ENCODE data around the gene CHD8.

The CHD8 gene

GRCh38 chr14:21476925-21477681 lies 21.2 kb upstream of the CHD8 start, which contains the start of the genes RAB2B and TOX4:
TSS of gene RAB2B (minus strand) at chr14:21476959. CDS start at chr14:21476872, 87 bp downstream.
TSS of gene TOX4 (plus strand) at chr14:21477195. CDS start at chr14:21477279, 84 bp downstream.
- H3K27me3 ChIP-seq (ENCODE audit: control insufficient read depth, insufficient read depth, low read length), result no peaks in the 10 kb centered on the region
- peak within 1 kb of the TSS; percentile 54 for H2AFZ ChIP-seq
- peaks cover 21% of the 10 kb centered on the region for H3K79me2 ChIP-seq
- peak; percentile 99 for TF ChIP-seq CTCF (IDR thresholded peaks at IDR 0.05)
- H3K9ac ChIP-seq, result peak within 1 kb of the TSS; percentile 10
- H3K4me2 ChIP-seq (ENCODE audit: low read length), result peak within 1 kb of the TSS; percentile 97
- H3K9me3 ChIP-seq (ENCODE audit: control insufficient read depth, low read length), result no peaks in the 10 kb centered on the region
- no peaks in the 10 kb centered on the region for H3K36me3 ChIP-seq (ENCODE audit: control insufficient read depth, insufficient read depth, low read length)
- peaks cover 8% of the 10 kb centered on the region for H3K4me1 ChIP-seq
- H3K27ac ChIP-seq, result peak within 1 kb of the TSS; percentile 73
- H3K4me3 ChIP-seq (ENCODE audit: low read depth, low read length), result peak within 1 kb of the TSS; percentile 99

- H2AFZ ChIP-seq, result peak overlapping the region; percentile 54
- no peak overlapping the region for H3K9ac ChIP-seq
- peaks cover 21% of the 10 kb centered on the region for H3K79me2 ChIP-seq
- peaks cover 8% of the 10 kb centered on the region for H3K4me1 ChIP-seq
- peak overlapping the region; percentile 73 for H3K27ac ChIP-seq
- no peaks in the 10 kb centered on the region for H3K36me3 ChIP-seq (ENCODE audit: control insufficient read depth, insufficient read depth, low read length)
- H3K4me2 ChIP-seq (ENCODE audit: low read length), result peak overlapping the region; percentile 75
- no peak for TF ChIP-seq CTCF (IDR thresholded peaks at IDR 0.05)
- H3K27me3 ChIP-seq (ENCODE audit: control insufficient read depth, insufficient read depth, low read length), result no peaks in the 10 kb centered on the region
- peak overlapping the region; percentile 99 for H3K4me3 ChIP-seq (ENCODE audit: low read depth, low read length)
- H3K9me3 ChIP-seq (ENCODE audit: control insufficient read depth, low read length), result no peaks in the 10 kb centered on the region
Observed at GRCh38 chr14:21476523-21476924, 20.6 kb upstream of the CHD8 start.

GRCh38 chr14:21475767-21476522 lies 20.0 kb upstream of the CHD8 start:
- no peak for TF ChIP-seq CTCF (IDR thresholded peaks at IDR 0.05)
- Histone ChIP-seq H3K9me3 (ENCODE audit: control insufficient read depth, low read length) (no peaks in the 10 kb centered on the region), H2AFZ (peak overlapping the region; percentile 54), H3K36me3 (ENCODE audit: control insufficient read depth, insufficient read depth, low read length) (no peaks in the 10 kb centered on the region), H3K4me2 (ENCODE audit: low read length) (peak overlapping the region; percentile 75), H3K79me2 (peaks cover 16% of the 10 kb centered on the region), H3K27ac (peak overlapping the region; percentile 73), H3K27me3 (ENCODE audit: control insufficient read depth, insufficient read depth, low read length) (no peaks in the 10 kb centered on the region), H3K4me1 (peaks cover 8% of the 10 kb centered on the region), H3K9ac (no peak overlapping the region), H3K4me3 (ENCODE audit: low read depth, low read length) (peak overlapping the region; percentile 99)

- H3K79me2 ChIP-seq, result no peaks in the 10 kb centered on the region
- H3K9ac ChIP-seq, result no peak overlapping the region
Observed at GRCh38 chr14:21467616-21468015, 11.7 kb upstream of the CHD8 start.

More at GRCh38 chr14:21467616-21468015, 11.7 kb upstream of the CHD8 start:
- Histone ChIP-seq H2AFZ (no peak overlapping the region), H3K4me1 (no peaks in the 10 kb centered on the region), H3K27ac (no peak overlapping the region), H3K36me3 (ENCODE audit: control insufficient read depth, insufficient read depth, low read length) (no peaks in the 10 kb centered on the region), H3K27me3 (ENCODE audit: control insufficient read depth, insufficient read depth, low read length) (no peaks in the 10 kb centered on the region), H3K4me3 (ENCODE audit: low read depth, low read length) (no peak overlapping the region), H3K9me3 (ENCODE audit: control insufficient read depth, low read length) (no peaks in the 10 kb centered on the region), H3K4me2 (ENCODE audit: low read length) (no peak overlapping the region)
- no peak for TF ChIP-seq CTCF (IDR thresholded peaks at IDR 0.05)
